ENCODE results near the gene DEFB132. TPM values are rescaled to one million over a fixed set of nuclear protein-coding genes. Genes with fewer than 3 reads are reported as not detected.
A peak's percentile ranks its signal among the peaks of the same experiment; 100 is the strongest.

Gene DEFB132
- total and polyA plus RNA-seq, 7 donors = not detected

DNA sequence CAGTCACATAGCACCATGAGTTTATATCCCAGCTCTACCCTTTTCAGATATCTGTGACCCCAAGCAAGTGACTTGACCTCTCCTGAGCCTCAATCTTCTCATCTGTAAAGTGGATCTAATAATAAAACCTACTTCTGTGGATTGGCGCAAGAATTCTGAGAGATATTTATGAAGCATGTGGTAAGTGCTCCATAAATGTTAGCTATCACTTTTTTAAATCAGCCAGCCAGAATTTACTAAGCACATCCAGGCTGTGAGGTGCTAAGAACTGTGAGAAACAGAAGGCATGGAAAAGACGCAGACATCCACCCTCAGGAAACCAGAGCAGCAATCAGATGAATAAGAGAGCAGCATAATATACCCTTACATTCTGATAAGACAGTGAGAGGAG, 32.2 kb downstream of the DEFB132 start:
- DNase-seq (no peak), ATAC-seq (no peak)
- WGBS, 3 donors = 60 to 62% (median 61%) methylated on average over 2 of the region's 2 CpGs
- H3K9me3 ChIP-seq = peaks cover 2% of the 10 kb centered on the region
- intact Hi-C loops (cut with DNase I) = no loop called here
- H3K4me1 ChIP-seq = peaks cover 6% of the 10 kb centered on the region
- no peaks in the 10 kb centered on the region for H3K36me3 ChIP-seq (ENCODE audit: insufficient read depth in 1 of 2, low read depth in 1 of 2)
- peak overlapping the region; percentile 74 for H3K4me3 ChIP-seq
- no peaks in the 10 kb centered on the region for H3K27me3 ChIP-seq (ENCODE audit: insufficient read depth in 3 of 3, low read length in 2 of 3)
- peak overlapping the region; percentile 66 for H3K27ac ChIP-seq
- TF ChIP-seq, protein P1, sequence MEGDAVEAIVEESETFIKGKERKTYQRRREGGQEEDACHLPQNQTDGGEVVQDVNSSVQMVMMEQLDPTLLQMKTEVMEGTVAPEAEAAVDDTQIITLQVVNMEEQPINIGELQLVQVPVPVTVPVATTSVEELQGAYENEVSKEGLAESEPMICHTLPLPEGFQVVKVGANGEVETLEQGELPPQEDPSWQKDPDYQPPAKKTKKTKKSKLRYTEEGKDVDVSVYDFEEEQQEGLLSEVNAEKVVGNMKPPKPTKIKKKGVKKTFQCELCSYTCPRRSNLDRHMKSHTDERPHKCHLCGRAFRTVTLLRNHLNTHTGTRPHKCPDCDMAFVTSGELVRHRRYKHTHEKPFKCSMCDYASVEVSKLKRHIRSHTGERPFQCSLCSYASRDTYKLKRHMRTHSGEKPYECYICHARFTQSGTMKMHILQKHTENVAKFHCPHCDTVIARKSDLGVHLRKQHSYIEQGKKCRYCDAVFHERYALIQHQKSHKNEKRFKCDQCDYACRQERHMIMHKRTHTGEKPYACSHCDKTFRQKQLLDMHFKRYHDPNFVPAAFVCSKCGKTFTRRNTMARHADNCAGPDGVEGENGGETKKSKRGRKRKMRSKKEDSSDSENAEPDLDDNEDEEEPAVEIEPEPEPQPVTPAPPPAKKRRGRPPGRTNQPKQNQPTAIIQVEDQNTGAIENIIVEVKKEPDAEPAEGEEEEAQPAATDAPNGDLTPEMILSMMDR (IDR thresholded peaks at IDR 0.05) = no peak

DNA sequence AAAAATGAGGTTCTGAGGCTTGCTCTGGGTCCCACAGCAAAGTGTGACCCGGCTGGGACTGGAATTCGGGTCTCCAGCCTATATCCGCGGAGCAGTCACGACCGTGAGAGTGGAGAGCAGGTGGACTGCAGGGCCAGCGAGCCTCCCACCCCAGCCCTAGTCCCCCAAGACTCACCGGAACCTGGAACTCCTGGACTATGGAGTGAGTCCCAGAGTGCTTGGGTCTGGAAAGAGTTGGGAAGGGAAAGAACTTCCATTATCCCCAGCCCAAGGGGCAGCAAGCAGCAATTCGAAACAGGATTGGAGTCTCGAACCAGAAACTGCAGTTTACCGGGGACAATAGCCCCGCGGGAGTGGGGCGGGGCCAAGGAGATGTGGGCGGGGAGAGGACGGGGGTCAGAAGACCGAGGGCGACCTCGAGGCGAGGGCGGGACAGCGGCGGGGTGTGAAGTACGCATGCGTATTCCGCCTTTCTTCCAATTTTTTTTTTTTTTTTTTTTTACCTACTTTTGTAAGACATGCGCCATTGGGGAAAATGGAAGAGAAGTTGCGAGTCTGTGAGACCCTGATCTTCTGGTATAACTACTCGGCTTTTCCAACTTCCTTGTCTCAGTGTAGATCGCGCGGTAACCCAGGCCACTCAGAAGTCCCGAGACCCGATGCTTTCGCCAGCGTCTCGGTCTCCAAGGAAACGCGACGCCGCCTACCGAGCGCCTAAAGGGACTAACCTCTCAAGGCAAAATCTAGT, 32.7 kb downstream of the DEFB132 start, which contains the start of gene C20orf96:
C20orf96 (minus strand) TSS at position 667 of the 748 bp plus-strand sequence; CDS start at position 527, 140 bp downstream.
- Histone ChIP-seq H3K27me3 (ENCODE audit: insufficient read depth in 3 of 3, low read length in 2 of 3) (no peaks in the 10 kb centered on the region), H3K27ac (peak within 1 kb of the TSS; percentile 66), H3K4me1 (peaks cover 6% of the 10 kb centered on the region), H3K36me3 (ENCODE audit: insufficient read depth in 1 of 2, low read depth in 1 of 2) (no peaks in the 10 kb centered on the region), H3K9me3 (peaks cover 2% of the 10 kb centered on the region), H3K4me3 (peak within 1 kb of the TSS; percentile 74)
- WGBS, 3 donors = 0 to 1% (median 0%) methylated on average over 43 of the region's 43 CpGs
- TF ChIP-seq, protein P1 (IDR thresholded peaks at IDR 0.05) = peak; percentile 35
- intact Hi-C loops (cut with DNase I) = no loop called here
- DNase-seq = peak; percentile 91 to 95
- ATAC-seq = peak; percentile 93 to 99 (median 98)

DNA sequence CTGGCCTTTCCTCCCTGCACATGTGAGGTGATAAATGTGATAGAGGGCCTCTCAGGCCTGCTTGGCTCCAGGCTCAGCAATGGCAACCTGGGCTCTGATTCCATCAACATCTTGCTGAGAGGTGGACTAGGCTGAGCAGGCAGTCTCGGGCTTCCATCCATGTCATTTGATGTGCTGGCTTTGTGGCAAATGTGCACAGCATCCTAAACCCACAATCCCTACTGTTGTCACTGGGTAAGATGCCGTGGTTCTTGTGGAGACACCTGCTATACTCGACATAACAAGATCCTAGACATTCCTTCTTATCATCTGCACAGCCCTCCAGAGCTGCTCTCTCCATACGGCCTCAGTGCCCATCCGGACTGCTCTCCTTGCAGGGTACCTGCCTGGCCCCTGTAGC, 37.1 kb downstream of the DEFB132 start:
- no peaks in the 10 kb centered on the region for H3K27me3 ChIP-seq (ENCODE audit: insufficient read depth in 3 of 3, low read length in 2 of 3)
- H3K9me3 ChIP-seq = no peaks in the 10 kb centered on the region
- H3K4me1 ChIP-seq = peaks cover 19% of the 10 kb centered on the region
- intact Hi-C loops (cut with DNase I) = no loop called here
- H3K4me3 ChIP-seq = no peak overlapping the region
- TF ChIP-seq, protein P1 (IDR thresholded peaks at IDR 0.05) = no peak
- no peak overlapping the region for H3K27ac ChIP-seq
- peaks cover 0 to 2% of the 10 kb centered on the region in 2 donors for H3K36me3 ChIP-seq (ENCODE audit: insufficient read depth in 1 of 2, low read depth in 1 of 2)
- no peak for DNase-seq
- no peak for ATAC-seq
- WGBS, 3 donors = 81 to 88% (median 86%) methylated on average over 5 of the region's 5 CpGs

DNA sequence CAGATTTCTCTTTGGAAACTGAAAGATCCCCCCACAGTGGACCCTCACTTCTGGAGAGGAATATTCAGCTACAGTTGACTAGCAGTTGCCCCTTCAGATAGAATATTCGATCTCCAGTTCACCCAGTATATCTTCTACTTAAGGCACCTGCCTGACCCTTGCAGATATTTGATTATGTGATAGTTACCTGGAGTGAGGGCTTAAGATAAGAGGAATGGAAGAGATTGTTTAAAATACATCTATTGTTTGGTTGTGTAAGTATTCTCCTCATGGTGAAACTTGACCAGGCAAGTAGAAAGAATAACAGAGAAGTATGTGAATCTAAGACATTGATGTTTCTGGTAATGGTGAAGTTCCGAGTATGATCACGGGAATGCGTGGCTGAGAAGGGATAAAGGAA, 38.3 kb downstream of the DEFB132 start:
- DNase-seq (no peak), ATAC-seq (no peak)
- Histone ChIP-seq H3K9me3 (no peaks in the 10 kb centered on the region), H3K4me1 (peaks cover 29% of the 10 kb centered on the region), H3K27ac (no peak overlapping the region), H3K27me3 (ENCODE audit: insufficient read depth in 3 of 3, low read length in 2 of 3) (no peaks in the 10 kb centered on the region), H3K4me3 (no peak overlapping the region), H3K36me3 (ENCODE audit: insufficient read depth in 1 of 2, low read depth in 1 of 2) (peaks cover 0 to 2% of the 10 kb centered on the region in 2 donors)
- TF ChIP-seq, protein P1 (IDR thresholded peaks at IDR 0.05) = no peak
- intact Hi-C loops (cut with DNase I) = no loop called here
- 80 to 83% (median 81%) methylated on average over 4 of the region's 4 CpGs for WGBS, 3 donors
